GOT3 (cell line): ENCODE results near the gene SMIM23.

Experiments
- DNase-seq: peaks from one replicate; lab custom pipeline; 2025; ENCODE audit warnings: mixed read lengths; lab: John Stamatoyannopoulos, UW

The SMIM23 gene

GRCh38 chr5:171785517-171785916, at the start of gene SMIM23:
TSS of gene SMIM23 (plus strand) at chr5:171785817. CDS start at chr5:171785872, 55 bp downstream.
- DNase-seq = no peak

DNA sequence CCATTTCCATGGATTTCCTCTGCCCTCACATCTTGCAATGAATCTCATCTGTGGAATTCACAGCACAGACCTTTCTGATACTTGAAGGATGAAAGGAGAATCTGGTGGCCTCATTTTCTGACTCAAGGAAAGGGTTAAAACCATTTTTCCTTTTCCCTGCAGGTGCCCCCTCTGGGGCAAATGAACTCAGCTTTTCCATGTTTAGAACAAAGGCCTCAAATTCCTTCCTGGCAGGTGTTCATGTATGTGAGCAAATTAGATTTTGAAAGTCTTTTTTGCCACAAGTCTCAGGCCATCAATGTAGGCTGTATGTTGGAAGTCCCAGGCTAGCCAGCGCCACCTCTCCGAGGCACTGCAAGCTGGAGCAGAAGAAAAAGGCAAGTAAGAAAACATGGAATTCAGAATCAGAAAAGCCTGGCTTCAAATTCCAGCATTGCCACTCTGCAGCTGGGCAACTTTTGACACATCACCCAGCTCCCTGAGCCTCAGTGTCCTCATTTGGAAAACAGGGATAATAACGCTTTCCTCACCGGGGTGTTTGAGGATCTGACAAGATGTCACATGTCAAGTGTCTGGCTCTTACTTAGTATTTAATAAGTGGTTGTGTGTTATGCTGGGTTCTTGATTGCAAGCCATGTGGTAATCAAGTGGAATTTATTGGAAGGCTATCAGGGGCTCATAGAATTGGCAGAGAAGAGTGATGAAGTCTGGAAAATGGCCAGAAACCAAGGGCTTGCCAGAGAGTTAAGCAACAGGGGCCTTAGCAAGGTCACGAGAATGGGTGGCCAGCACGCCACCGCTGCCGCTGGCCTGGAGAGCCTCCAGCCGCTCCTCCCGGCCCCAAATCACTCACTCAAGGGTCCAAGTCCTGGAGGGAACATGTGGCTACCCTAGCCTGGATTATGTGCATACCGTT, 48.4 kb upstream of the SMIM23 start:
- DNase-seq = no peak

- DNase-seq = no peak
Observed at GRCh38 chr5:171738501-171738900, 47.1 kb upstream of the SMIM23 start.

- DNase-seq = no peak
Observed at GRCh38 chr5:171739271-171739670, 46.3 kb upstream of the SMIM23 start.

GRCh38 chr5:171743436-171744076, 42.1 kb upstream of the SMIM23 start:
- no peak for DNase-seq

DNA sequence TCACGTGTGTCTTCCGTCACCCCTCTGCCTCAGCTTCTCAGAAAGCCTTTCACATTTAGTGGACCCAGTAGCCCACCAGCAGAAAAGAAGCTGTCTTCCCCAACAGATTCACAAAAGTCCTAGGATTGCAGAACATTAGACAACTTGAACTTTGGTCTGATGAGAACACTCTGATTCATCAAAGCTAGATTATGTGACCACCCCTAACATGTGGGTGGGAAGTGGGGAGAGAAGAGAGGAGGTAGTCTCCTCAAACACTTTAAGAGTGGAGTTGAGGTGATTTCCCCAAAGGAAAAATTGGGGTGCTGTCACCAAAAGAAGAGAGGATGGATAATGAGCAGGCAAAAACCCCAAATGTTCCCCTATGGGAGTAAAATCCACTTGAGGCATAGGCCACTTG, 41.4 kb upstream of the SMIM23 start:
- no peak for DNase-seq

- DNase-seq = no peak
Observed at GRCh38 chr5:171744882-171745281, 40.7 kb upstream of the SMIM23 start.

DNA sequence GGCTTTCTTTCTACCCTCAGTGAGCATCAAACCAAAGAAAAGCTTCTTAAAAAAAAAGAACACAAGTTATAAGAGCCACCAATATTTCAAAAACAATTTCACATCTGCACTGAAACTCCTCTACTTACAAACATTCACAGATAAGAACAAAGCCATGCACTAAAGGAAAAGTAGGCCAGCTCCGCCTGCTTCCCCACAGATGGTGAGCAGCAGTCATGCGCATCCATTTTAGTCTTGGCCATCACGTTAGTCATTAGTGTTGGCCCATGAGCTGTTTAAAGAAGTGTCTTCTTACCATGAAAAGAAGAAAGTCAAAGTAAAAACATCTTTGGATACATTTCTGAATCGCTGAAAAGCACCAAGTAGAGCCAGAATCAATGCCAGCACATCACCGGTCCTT, 40.0 kb upstream of the SMIM23 start:
- DNase-seq = no peak

GRCh38 chr5:171747061-171747859, 38.4 kb upstream of the SMIM23 start:
- no peak for DNase-seq

GRCh38 chr5:171748720-171749119, 36.9 kb upstream of the SMIM23 start:
- DNase-seq = no peak

DNA sequence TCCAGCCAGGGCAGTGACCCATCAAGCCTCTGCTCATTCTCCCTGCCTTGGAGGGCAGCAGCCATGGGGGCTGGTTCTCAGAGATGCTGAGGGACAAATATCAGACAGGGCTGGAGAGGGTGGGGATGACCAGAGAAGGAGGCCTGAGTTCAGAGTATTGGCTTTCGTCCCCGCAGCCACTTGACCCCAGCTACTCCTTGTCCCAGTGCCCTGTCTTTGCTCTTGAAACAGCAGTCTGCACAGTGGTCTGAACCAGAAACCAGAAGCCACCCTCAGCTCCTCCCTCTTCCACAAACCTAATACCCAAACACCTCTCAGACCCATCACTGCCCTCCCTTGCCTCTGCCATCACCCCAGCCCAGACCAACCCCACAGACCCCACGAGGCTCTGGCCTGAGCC, 36.3 kb upstream of the SMIM23 start:
- DNase-seq = no peak

GRCh38 chr5:171750311-171750788, 35.3 kb upstream of the SMIM23 start:
- DNase-seq = no peak

DNA sequence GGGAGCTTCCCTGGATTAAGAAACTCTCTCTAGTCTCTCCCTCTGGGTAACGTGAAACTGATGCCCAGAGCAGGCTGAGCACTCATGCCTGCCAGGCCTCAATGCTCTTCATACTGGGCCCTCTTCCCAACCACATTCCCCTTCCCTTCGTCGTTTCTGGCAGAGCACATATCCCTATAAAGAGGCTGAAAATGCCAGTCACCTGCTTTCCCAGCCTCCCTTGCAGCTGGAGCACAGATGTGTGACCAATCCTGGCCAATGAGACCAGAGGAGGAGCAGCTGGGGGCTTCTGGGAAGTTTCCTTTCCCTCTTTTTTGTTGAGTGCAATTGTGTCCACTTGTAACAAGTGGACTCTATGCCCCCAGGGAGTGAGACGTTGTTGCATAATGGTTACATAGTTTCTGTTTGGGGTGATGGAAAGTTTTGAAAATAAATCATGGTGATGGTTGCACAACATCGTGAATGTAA, 30.2 kb upstream of the SMIM23 start:
- DNase-seq = no peak

DNA sequence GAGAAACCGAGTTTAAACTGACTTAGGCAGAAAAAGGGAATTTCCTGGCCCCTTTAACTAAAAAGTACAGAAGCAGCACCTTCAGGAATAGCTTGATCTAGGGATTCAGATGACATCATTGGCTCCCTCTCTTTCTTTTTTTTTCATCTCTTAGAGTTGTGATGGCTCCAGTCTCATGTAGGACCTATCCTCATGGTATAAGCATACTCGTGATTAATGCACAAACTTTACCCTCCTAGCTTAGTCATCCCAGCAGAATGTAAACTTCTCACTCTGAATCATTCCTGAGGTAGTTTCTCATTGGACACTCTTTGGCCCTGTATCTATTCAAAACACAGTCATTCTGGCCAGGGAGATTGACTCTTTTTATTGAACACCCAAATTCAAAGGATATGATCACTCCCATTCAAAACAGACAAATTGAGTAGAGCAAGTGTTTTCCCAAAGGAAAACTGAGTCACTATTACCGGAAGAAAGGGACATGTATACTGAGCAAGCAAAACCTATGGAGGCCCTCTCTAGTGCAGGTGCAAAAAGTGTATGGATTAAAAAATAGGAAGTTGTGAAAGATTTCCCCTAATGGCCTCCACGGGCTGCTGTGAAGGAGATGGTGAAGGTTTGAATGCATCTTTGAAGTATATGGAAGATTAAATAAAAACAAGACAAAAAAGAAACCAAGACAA, 27.6 kb upstream of the SMIM23 start:
- no peak for DNase-seq

DNA sequence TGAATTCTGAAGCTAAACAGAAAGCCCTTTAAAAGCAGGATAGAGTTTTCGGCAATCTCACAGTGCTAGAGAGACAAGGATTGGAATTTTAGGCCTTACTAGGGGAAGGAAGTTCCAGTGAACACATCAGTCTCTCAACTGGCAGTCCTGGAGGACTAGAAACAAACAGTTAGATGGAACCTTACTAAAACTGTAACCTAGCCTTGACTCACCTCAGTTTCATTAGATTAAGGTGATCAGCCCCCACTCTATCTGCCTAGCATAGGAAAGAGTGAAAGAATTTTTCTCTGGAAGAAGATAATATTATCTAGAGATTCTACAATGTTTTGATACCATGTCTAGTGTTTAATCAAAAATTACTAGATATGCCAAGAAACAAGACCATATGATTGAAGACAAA, 25.8 kb upstream of the SMIM23 start:
- no peak for DNase-seq

GRCh38 chr5:171762021-171762608, 23.5 kb upstream of the SMIM23 start:
- DNase-seq = no peak

GRCh38 chr5:171762903-171763302, 22.7 kb upstream of the SMIM23 start:
- DNase-seq = no peak

DNA sequence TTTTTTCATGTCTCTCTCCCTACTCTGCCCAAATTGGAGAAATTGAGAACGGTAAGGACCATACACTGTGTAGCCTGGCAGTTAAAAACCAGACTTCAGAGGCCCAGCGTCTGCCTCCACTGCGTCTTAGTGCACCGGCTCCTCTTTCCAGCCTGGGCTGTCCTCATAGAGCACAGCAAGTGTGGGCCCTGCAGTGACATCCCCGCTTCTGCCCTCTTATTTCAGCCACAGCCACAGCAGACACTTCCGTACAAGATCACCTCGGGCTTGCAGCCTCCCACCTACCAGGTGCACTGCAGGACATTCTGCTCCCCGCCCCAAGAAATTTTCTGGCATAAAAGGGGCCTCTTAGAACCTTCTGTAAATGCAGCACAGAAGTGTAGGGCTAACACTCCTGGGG, 21.4 kb upstream of the SMIM23 start:
- DNase-seq = no peak

DNA sequence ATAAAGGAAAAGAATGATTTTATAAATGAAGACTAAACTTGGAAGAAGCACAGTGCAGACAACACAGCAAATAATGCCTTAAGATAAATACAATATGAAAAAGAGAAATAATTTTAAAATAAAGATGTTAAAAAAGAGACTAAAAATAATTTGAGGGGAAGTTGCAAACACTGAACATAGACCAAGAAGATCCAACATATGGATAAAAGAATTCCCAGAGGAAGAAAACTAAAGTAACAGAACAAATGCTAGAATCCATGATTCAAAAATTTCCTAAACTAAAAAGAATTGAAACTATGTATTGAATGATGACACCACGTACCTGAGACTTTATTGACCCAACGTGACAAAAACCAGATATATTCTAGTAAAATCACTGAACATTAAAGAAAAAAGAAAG, 18.7 kb upstream of the SMIM23 start:
- DNase-seq = no peak

DNA sequence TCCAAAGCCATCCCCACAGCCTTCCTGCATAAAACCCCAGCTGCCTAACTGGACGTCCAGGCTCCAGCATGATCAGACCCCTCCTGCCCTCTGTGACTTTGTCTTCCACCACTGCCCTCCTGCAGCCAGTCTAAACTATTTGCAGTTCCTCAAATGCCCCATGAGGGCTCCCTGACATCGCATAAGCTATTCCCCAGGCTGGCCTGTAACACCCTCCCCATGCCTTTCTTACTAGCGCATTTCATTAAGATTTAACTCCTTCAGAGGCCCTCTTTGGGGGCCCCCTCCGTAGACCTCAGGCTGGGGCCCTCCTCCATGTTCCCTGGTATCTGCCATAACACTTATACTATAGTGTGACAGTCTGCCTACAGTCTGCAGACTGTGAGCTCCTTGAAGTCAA, 15.5 kb upstream of the SMIM23 start:
- DNase-seq = no peak

GRCh38 chr5:171771856-171772255, 13.8 kb upstream of the SMIM23 start:
- DNase-seq = no peak
